RWPE1 (cell line): Measurements from ENCODE around the gene SCD5.
A peak's percentile ranks its signal among the peaks of the same experiment; 100 is the strongest.

Experiments
- CTCF ChIA-PET: fragments of 350-600 bp; sonication (Branson Sonifier 250); formaldehyde crosslinking; extraction: SDS; loops from one replicate; lab custom pipeline; 2021; lab: Yijun Ruan, JAX
- POLR2A ChIA-PET: fragments of 400-600 bp; formaldehyde crosslinking; extraction: SDS; loops from one replicate; lab custom pipeline; 2020; ENCODE audit warnings: antibody characterized with exemption; ENCODE audit not compliant: low non-redundant PET; lab: Yijun Ruan, JAX
- DNase-seq: peaks from one replicate; pipeline ENCODE4 v3.0.0; 2012; ENCODE audit warnings: low spot score
- H3K27ac ChIP-seq: fragments of 450-650 bp; 2 replicates; pipeline ENCODE4 v1.5.1; 2017
- CTCF ChIP-seq: fragments of 450-650 bp; conservative IDR thresholded peaks from 2 replicates; pipeline ENCODE4 v1.5.1; 2017; ENCODE audit warnings: low read depth, mild to moderate bottlenecking

SCD5 gene

GRCh38 chr4:82643994-82644733, 154.4 kb downstream of the SCD5 start:
- no peak overlapping the region for H3K27ac ChIP-seq
- ChIA-PET POLR2A (no interaction called here), CTCF (interaction anchor here (0.7 kb wide), 1 partner anchor 56 kb away, joined by 3 read pairs; no protein-coding TSS in a partner anchor)
- DNase-seq = peak; percentile 1
- TF ChIP-seq CTCF = no peak

- no peak for TF ChIP-seq CTCF
- H3K27ac ChIP-seq = no peak overlapping the region
- ChIA-PET POLR2A (no interaction called here), CTCF (no interaction called here)
- no peak for DNase-seq
These were observed 156.3 kb downstream of the SCD5 start for GRCh38 chr4:82642331-82642730.

GRCh38 chr4:82640540-82640939, 158.1 kb downstream of the SCD5 start:
- no peak for DNase-seq
- POLR2A ChIA-PET = no interaction called here
- TF ChIP-seq CTCF = no peak
- no peak overlapping the region for H3K27ac ChIP-seq
- CTCF ChIA-PET = no interaction called here

GRCh38 chr4:82639971-82640370, 158.6 kb downstream of the SCD5 start:
- POLR2A ChIA-PET = no interaction called here
- CTCF ChIA-PET = no interaction called here
- TF ChIP-seq CTCF = no peak
- no peak overlapping the region for H3K27ac ChIP-seq
- DNase-seq = no peak

- no peak for TF ChIP-seq CTCF
- ChIA-PET CTCF (no interaction called here), POLR2A (no interaction called here)
- no peak overlapping the region for H3K27ac ChIP-seq
- no peak for DNase-seq
These were observed 160.1 kb downstream of the SCD5 start for GRCh38 chr4:82638479-82638878.

GRCh38 chr4:82630079-82630478, 168.5 kb downstream of the SCD5 start:
- H3K27ac ChIP-seq = no peak overlapping the region
- DNase-seq = no peak
- ChIA-PET POLR2A (no interaction called here), CTCF (interaction anchor here (0.6 kb wide), 1 partner anchor 144 kb away, joined by 3 read pairs; no protein-coding TSS in a partner anchor)
- TF ChIP-seq CTCF = no peak
